Uterus (tissue), 2 donors: ENCODE results near the gene ADCY5.

Source experiments
- CTCF ChIP-seq, 4 experiments: fragments of 200-600 bp in 2 of 4; fragments of 450-650 bp in 2 of 4; sonication (generic) in 2 of 4; IDR thresholded peaks; one replicate each; pipeline ENCODE4 v1.5.1; 2016 to 2019; ENCODE audit warnings: antibody characterized with exemption in 4 of 4, mild to moderate bottlenecking in 2 of 4, moderate library complexity in 1 of 4
- POLR2A ChIP-seq, 2 donors: fragments of 450-650 bp; IDR thresholded peaks; one replicate each; pipeline ENCODE4 v1.6.1; 2016; ENCODE audit warnings: antibody characterized with exemption in 2 of 2, mild to moderate bottlenecking in 1 of 2, moderate library complexity in 1 of 2

DNA sequence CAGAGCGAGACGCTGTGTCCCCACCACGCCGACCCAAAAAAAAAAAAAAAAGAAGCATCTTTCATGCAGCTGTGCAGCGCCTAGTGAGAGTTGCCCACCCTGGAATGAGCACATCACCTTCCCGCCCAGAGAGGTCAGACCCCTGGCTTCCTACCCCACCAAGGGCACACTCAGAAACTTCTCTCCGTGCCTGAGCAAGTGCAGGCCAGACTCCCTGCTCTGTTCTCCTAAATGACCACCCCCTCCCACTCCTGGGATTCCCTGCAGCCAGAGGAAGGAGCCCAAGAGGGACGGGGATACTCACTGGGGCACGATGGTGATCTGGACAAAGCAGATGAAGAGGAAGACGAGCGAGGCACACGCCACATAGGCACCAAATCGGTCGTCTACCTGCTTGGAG lies 131.2 kb downstream of the ADCY5 start:
- TF ChIP-seq CTCF (IDR thresholded peaks at IDR 0.05): no peak
- no peak for TF ChIP-seq POLR2A (IDR thresholded peaks at IDR 0.05)
